HUES6 (cell line): ENCODE measurements around the gene DKKL1.
A peak's percentile ranks its signal among the peaks of the same experiment; 100 is the strongest.
"Not testable (repeated sequence)": the region's sequence is repeated elsewhere in the genome, so short reads cannot be mapped to it uniquely, and the experiment has no call there.

Source experiments
- H3K27ac ChIP-seq: 2 replicates; pipeline ENCODE4 v1.7.0; 2013; ENCODE audit warnings: low read depth, mild to moderate bottlenecking, low read length, inconsistent platforms
- H3K27me3 ChIP-seq: 2 replicates; pipeline ENCODE4 v1.6.1; 2013; ENCODE audit warnings: low read length; ENCODE audit not compliant: control insufficient read depth, insufficient read depth
- H3K36me3 ChIP-seq: 2 replicates; pipeline ENCODE4 v1.6.1; 2013; ENCODE audit warnings: low read length; ENCODE audit not compliant: control insufficient read depth, insufficient read depth
- H3K4me1 ChIP-seq: 2 replicates; pipeline ENCODE4 v1.6.1; 2013; ENCODE audit warnings: low read length; ENCODE audit not compliant: control insufficient read depth, insufficient read depth
- H3K4me3 ChIP-seq: 2 replicates; pipeline ENCODE4 v1.5.1; 2013; ENCODE audit warnings: low read depth, low read length
- H3K9ac ChIP-seq: one replicate; pipeline ENCODE4 v1.6.1; 2013; ENCODE audit warnings: mild to moderate bottlenecking, low read length
- H3K9me3 ChIP-seq: 2 replicates; pipeline ENCODE4 v1.6.1; 2013; ENCODE audit warnings: low read depth, low read length; ENCODE audit not compliant: control insufficient read depth, insufficient read depth

Gene DKKL1

GRCh38 chr19:49331616-49332055 lies 32.0 kb upstream of the DKKL1 start:
- H3K27me3 ChIP-seq: peaks cover 2% of the 10 kb centered on the region
- H3K9ac ChIP-seq: no peak overlapping the region
- H3K36me3 ChIP-seq: peaks cover 2% of the 10 kb centered on the region; the same call in 1 of the 2 replicates
- no peaks in the 10 kb centered on the region for H3K4me1 ChIP-seq
- no peaks in the 10 kb centered on the region for H3K9me3 ChIP-seq
- no peak overlapping the region for H3K27ac ChIP-seq
- H3K4me3 ChIP-seq: no peak overlapping the region

- H3K36me3 ChIP-seq, H3K4me3 ChIP-seq, H3K9me3 ChIP-seq, H3K9ac ChIP-seq, H3K27ac ChIP-seq, H3K4me1 ChIP-seq: not testable (repeated sequence)
- H3K27me3 ChIP-seq: peaks cover 14% of the 10 kb centered on the region
These were observed 30.8 kb upstream of the DKKL1 start for GRCh38 chr19:49332691-49333417.

- Histone ChIP-seq H3K27ac (no peak overlapping the region), H3K9ac (no peak overlapping the region), H3K4me1 (peaks cover 3% of the 10 kb centered on the region; the same call in 1 of the 2 replicates), H3K27me3 (peaks cover 18% of the 10 kb centered on the region), H3K4me3 (no peak overlapping the region), H3K36me3 (peaks cover 2% of the 10 kb centered on the region; the same call in 1 of the 2 replicates), H3K9me3 (no peaks in the 10 kb centered on the region)
These were observed 30.3 kb upstream of the DKKL1 start for GRCh38 chr19:49333418-49333805.

- H3K9me3 ChIP-seq: no peaks in the 10 kb centered on the region
- no peak overlapping the region for H3K9ac ChIP-seq
- H3K27ac ChIP-seq: no peak overlapping the region
- H3K27me3 ChIP-seq: peaks cover 20% of the 10 kb centered on the region
- peaks cover 2% of the 10 kb centered on the region; the same call in 1 of the 2 replicates for H3K36me3 ChIP-seq
- H3K4me3 ChIP-seq: no peak overlapping the region
- H3K4me1 ChIP-seq: peaks cover 6% of the 10 kb centered on the region; the same call in 1 of the 2 replicates
These were observed 29.8 kb upstream of the DKKL1 start for GRCh38 chr19:49333811-49334288.

GRCh38 chr19:49335071-49335783 lies 28.4 kb upstream of the DKKL1 start, which contains the start of gene CD37:
TSS of gene CD37 (plus strand) at chr19:49335406. CDS start at chr19:49335541, 135 bp downstream.
- Histone ChIP-seq H3K36me3 (peaks cover 1% of the 10 kb centered on the region; the same call in 1 of the 2 replicates), H3K27ac (no peak within 1 kb of the TSS), H3K27me3 (peaks cover 20% of the 10 kb centered on the region), H3K4me3 (no peak within 1 kb of the TSS), H3K9ac (no peak within 1 kb of the TSS), H3K9me3 (no peaks in the 10 kb centered on the region), H3K4me1 (peaks cover 8% of the 10 kb centered on the region; the same call in 1 of the 2 replicates)

GRCh38 chr19:49335784-49336481 lies 27.7 kb upstream of the DKKL1 start:
- no peak overlapping the region for H3K9ac ChIP-seq
- H3K9me3 ChIP-seq: no peaks in the 10 kb centered on the region
- H3K27ac ChIP-seq: no peak overlapping the region
- H3K36me3 ChIP-seq: peaks cover 3% of the 10 kb centered on the region
- peaks cover 15% of the 10 kb centered on the region for H3K4me1 ChIP-seq
- no peak overlapping the region for H3K4me3 ChIP-seq
- H3K27me3 ChIP-seq: peaks cover 20% of the 10 kb centered on the region

GRCh38 chr19:49336482-49337266 lies 27.0 kb upstream of the DKKL1 start:
- Histone ChIP-seq H3K4me1 (peaks cover 15% of the 10 kb centered on the region), H3K27me3 (peaks cover 20% of the 10 kb centered on the region), H3K9ac (no peak overlapping the region), H3K9me3 (no peaks in the 10 kb centered on the region), H3K4me3 (no peak overlapping the region), H3K36me3 (peaks cover 11% of the 10 kb centered on the region), H3K27ac (no peak overlapping the region)

- Histone ChIP-seq H3K36me3 (peaks cover 17% of the 10 kb centered on the region), H3K27me3 (peaks cover 20% of the 10 kb centered on the region), H3K9me3 (no peaks in the 10 kb centered on the region), H3K27ac (no peak overlapping the region), H3K4me3 (peak overlapping the region; percentile 49), H3K9ac (no peak overlapping the region), H3K4me1 (peaks cover 15% of the 10 kb centered on the region)
These were observed 26.2 kb upstream of the DKKL1 start for GRCh38 chr19:49337267-49338022.

- Histone ChIP-seq H3K27me3 (peaks cover 20% of the 10 kb centered on the region), H3K9ac (no peak overlapping the region), H3K27ac (no peak overlapping the region), H3K4me1 (peaks cover 15% of the 10 kb centered on the region), H3K9me3 (no peaks in the 10 kb centered on the region), H3K36me3 (peaks cover 24% of the 10 kb centered on the region), H3K4me3 (peak overlapping the region; percentile 49)
These were observed 25.5 kb upstream of the DKKL1 start for GRCh38 chr19:49338023-49338677.
